ENCODE results near the gene XPOT.

DNA sequence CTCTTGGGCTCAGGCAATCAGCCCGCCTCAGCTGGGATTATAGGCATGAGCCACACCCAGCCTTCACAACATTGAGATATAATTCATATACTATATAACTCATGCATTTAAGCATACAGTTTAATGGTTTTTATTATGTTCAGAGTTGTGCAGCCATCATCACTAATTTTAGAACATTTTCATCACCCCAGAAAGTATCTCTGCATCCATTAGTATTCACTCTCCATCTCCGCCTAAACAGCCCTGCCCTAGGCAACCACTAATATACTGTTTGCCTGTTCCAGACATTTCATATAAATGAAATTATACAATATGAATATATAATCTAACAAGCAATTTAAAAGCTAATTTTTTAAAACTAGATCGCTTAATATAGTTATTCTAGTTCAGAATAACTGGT, 82.5 kb downstream of the XPOT start:
- TF ChIP-seq, protein P1, sequence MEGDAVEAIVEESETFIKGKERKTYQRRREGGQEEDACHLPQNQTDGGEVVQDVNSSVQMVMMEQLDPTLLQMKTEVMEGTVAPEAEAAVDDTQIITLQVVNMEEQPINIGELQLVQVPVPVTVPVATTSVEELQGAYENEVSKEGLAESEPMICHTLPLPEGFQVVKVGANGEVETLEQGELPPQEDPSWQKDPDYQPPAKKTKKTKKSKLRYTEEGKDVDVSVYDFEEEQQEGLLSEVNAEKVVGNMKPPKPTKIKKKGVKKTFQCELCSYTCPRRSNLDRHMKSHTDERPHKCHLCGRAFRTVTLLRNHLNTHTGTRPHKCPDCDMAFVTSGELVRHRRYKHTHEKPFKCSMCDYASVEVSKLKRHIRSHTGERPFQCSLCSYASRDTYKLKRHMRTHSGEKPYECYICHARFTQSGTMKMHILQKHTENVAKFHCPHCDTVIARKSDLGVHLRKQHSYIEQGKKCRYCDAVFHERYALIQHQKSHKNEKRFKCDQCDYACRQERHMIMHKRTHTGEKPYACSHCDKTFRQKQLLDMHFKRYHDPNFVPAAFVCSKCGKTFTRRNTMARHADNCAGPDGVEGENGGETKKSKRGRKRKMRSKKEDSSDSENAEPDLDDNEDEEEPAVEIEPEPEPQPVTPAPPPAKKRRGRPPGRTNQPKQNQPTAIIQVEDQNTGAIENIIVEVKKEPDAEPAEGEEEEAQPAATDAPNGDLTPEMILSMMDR (IDR thresholded peaks at IDR 0.05): no peak
- TF ChIP-seq POLR2A (IDR thresholded peaks at IDR 0.05; ENCODE audit: low read depth) (no peak), EP300 (IDR thresholded peaks at IDR 0.05) (no peak), POLR2AphosphoS5 (IDR thresholded peaks at IDR 0.05) (no peak)

Measured in esophagus muscularis mucosa (tissue), 4 donors.